Adrenal gland (tissue), 12 donors: ENCODE data around the gene YPEL2. TPM values are rescaled to one million over a fixed set of nuclear protein-coding genes. Genes with fewer than 3 reads are reported as not detected.
A peak's percentile ranks its signal among the peaks of the same experiment; 100 is the strongest.

Source experiments
- DNase-seq, 7 donors: peaks; one replicate each; pipeline ENCODE4 v3.0.0-alpha.2; 2019 to 2020
- H3K27ac ChIP-seq, 5 donors: fragments of 200-600 bp; sonication (generic) in 4 of 5; 1 replicate in 3 of 5; 2 replicates in 2 of 5; pipeline versions ENCODE4 v1.5.1 to v1.8.0; 2016 to 2020; ENCODE audit warnings: mild to moderate bottlenecking in 1 of 5
- H3K27me3 ChIP-seq: fragments of 200-600 bp; 2 replicates; pipeline ENCODE4 v1.8.0; 2021
- H3K36me3 ChIP-seq, 2 donors: fragments of 200-600 bp; replicated peaks in 1 of 2; 1 replicate in 1 of 2; 2 replicates in 1 of 2; pipeline versions ENCODE4 v1.5.1 to v1.8.0; 2018 to 2022
- H3K4me1 ChIP-seq, 2 donors: fragments of 200-600 bp; replicated peaks in 1 of 2; 1 replicate in 1 of 2; 2 replicates in 1 of 2; pipeline versions ENCODE4 v1.5.1 to v1.8.0; 2018 to 2021
- H3K4me3 ChIP-seq, 4 donors: fragments of 200-600 bp; sonication (generic) in 3 of 4; one replicate each; pipeline ENCODE4 v1.5.1; 2016 to 2018
- H3K9me3 ChIP-seq, 3 donors: fragments of 200-600 bp; sonication (generic) in 1 of 3; replicated peaks in 1 of 3; 1 replicate in 2 of 3; 2 replicates in 1 of 3; pipeline versions ENCODE4 v1.5.1 to v1.8.0; 2016 to 2021
- CTCF ChIP-seq, 6 experiments: fragments of 450-650 bp in 4 of 6; fragments of 200-600 bp in 2 of 6; sonication (generic) in 1 of 6; IDR thresholded peaks; 1 replicate in 5 of 6; 2 replicates in 1 of 6; pipeline versions ENCODE4 v1.5.1 to v1.8.0; 2016 to 2021; ENCODE audit warnings: antibody characterized with exemption in 6 of 6, mild to moderate bottlenecking in 2 of 6, moderate library complexity in 1 of 6
- POLR2A ChIP-seq, 2 donors: fragments of 450-650 bp; IDR thresholded peaks; one replicate each; pipeline ENCODE4 v1.6.1; 2017; ENCODE audit warnings: antibody characterized with exemption in 2 of 2, mild to moderate bottlenecking in 2 of 2, moderate library complexity in 1 of 2
- WGBS, 4 donors: extraction: QIAGEN DNeasy Blood & Tissue Kit in 2 of 4; methylation state at CpG; one replicate each; pipeline versions ENCODE4 v1.1.5 to v1.1.7; 2013 to 2017; 5-methylcytosine and 5-hydroxymethylcytosine counted together
- intact Hi-C, 2 donors: fragments of 100-400 bp; cut with DNase I; formaldehyde crosslinking; loops; one replicate each; pipeline versions ENCODE4 v1.14.1 to v1.15.0; 2022 to 2023
- polyA plus RNA-seq, 3 donors: library from polyadenylated mRNA; stranded (reverse); fragments of 200-250 nt in 2 of 3; fragments of 350-450 nt in 1 of 3; fragmentation: Illumina TruSeq in 1 of 3; extraction: RNeasy Lipid Tissue Mini Kit (QIAGEN cat#74804) in 1 of 3; gene quantifications; one replicate each; pipeline ENCODE4 v1.2.3, GENCODE V29; 2013 to 2014
- total RNA-seq, 9 donors: library from RNA; depleted of rRNA in 4 of 9; stranded (reverse); fragments of >200 nt in 4 of 9; fragments of 120-200 nt in 1 of 9; fragmentation: NEBNext Ultra II Directional in 1 of 9; extraction: Animal tissue kit (Norgen Biotek cat#: 25700) in 1 of 9; gene quantifications; one replicate each; pipeline versions ENCODE4 v1.1.0 to v1.2.4, GENCODE V29; 2013 to 2023
- donor health status: healthy with polysubstance abuse.
- donor health status: Bipolar disorder and iron deficiency.
- donor health status: DM: yes; HTN: yes; CAD: no.
- donor health status: DM: no; HTN: no; CAD: no.
- donor health status: DM: no; HTN: no; CAD: no.
- donor health status: DM: yes; HTN: yes; CAD: no.

YPEL2 gene
- total and polyA plus RNA-seq, 12 donors: 5.8 to 33.5 (median 18.3) TPM

- Histone ChIP-seq H3K4me1 (peaks cover 0 to 52% of the 10 kb centered on the region in 2 donors), H3K27ac (no peak overlapping the region), H3K4me3 (no peak overlapping the region), H3K36me3 (no peaks in the 10 kb centered on the region), H3K9me3 (no peaks in the 10 kb centered on the region), H3K27me3 (no peaks in the 10 kb centered on the region)
- TF ChIP-seq POLR2A (IDR thresholded peaks at IDR 0.05): no peak
- TF ChIP-seq CTCF (IDR thresholded peaks at IDR 0.05): no peak
- intact Hi-C loops: no loop called here
- DNase-seq: no peak
- WGBS, 4 donors: 86 to 97% (median 91%) methylated on average over 3 of the region's 3 CpGs
These were observed 49.0 kb downstream of the YPEL2 start for GRCh38 chr17:59380474-59380873.

- intact Hi-C loops: no loop called here
- no peak for TF ChIP-seq CTCF (IDR thresholded peaks at IDR 0.05)
- no peak for TF ChIP-seq POLR2A (IDR thresholded peaks at IDR 0.05)
- Histone ChIP-seq H3K27ac (peak overlapping the region in 2 of 5 donors; percentile 31 to 51), H3K4me1 (peaks cover 0 to 39% of the 10 kb centered on the region in 2 donors), H3K36me3 (no peaks in the 10 kb centered on the region), H3K27me3 (no peaks in the 10 kb centered on the region), H3K9me3 (no peaks in the 10 kb centered on the region), H3K4me3 (no peak overlapping the region)
- DNase-seq: no peak
- WGBS, 4 donors: 74 to 87% (median 79%) methylated on average over 8 of the region's 8 CpGs
These were observed 50.5 kb downstream of the YPEL2 start for GRCh38 chr17:59381716-59382570.

GRCh38 chr17:59383893-59384292 lies 52.4 kb downstream of the YPEL2 start:
- H3K4me1 ChIP-seq: peaks cover 0 to 20% of the 10 kb centered on the region in 2 donors
- WGBS, 4 donors: 92 to 98% (median 95%) methylated on average over 4 of the region's 4 CpGs
- H3K27me3 ChIP-seq: no peaks in the 10 kb centered on the region
- H3K9me3 ChIP-seq: no peaks in the 10 kb centered on the region
- intact Hi-C loops: no loop called here
- DNase-seq: no peak
- H3K27ac ChIP-seq: no peak overlapping the region
- TF ChIP-seq CTCF (IDR thresholded peaks at IDR 0.05) (no peak), POLR2A (IDR thresholded peaks at IDR 0.05) (no peak)
- H3K36me3 ChIP-seq: no peaks in the 10 kb centered on the region
- no peak overlapping the region for H3K4me3 ChIP-seq

DNA sequence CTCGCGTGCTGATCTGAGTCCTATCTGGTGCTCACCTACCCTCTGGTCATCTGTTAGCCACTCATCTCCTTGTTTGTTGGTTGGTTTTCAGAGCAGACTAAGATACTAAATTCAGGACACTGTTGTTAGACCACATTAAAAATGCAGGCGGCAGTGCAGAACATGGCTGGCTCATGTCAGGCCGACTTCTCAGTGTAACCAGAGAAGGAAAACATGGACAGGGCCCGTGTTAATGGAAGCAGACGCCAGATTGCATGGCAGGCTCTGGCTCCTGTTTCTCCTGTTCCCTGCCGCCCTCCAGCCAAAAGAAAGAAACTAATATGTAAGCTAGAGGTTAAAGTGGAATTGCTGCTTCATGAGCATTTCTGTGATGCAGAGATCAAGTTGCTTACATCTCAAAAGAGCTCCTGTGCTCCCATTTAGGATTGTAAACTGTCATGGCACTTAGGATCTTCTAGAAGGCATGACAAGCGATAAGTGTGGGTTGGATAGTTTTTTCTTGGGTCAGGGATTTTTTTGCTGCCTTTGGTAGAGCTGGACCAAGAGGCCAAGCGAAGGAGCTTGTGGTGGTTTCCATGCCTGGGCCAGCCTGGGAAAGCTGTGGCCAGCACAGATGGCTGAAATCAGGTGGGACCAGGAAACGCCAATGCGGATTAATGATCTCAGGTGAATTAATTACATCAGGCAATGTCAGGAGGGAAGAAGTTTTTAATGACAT lies 56.1 kb downstream of the YPEL2 start:
- TF ChIP-seq POLR2A (IDR thresholded peaks at IDR 0.05) (no peak), CTCF (IDR thresholded peaks at IDR 0.05) (no peak)
- H3K9me3 ChIP-seq: no peaks in the 10 kb centered on the region
- H3K36me3 ChIP-seq: peaks cover 0 to 15% of the 10 kb centered on the region in 2 donors
- WGBS, 4 donors: 88 to 93% (median 91%) methylated on average over 10 to 11 of the region's 11 CpGs
- H3K27me3 ChIP-seq: no peaks in the 10 kb centered on the region
- no peaks in the 10 kb centered on the region for H3K4me1 ChIP-seq
- no peak for DNase-seq
- intact Hi-C loops: no loop called here
- H3K4me3 ChIP-seq: no peak overlapping the region
- no peak overlapping the region for H3K27ac ChIP-seq
